ENCODE data around the gene PTPN18. TPM values are rescaled to one million over a fixed set of nuclear protein-coding genes. Genes with fewer than 3 reads are reported as not detected.

PTPN18 gene
- polyA plus RNA-seq, 2 of the 4 experiments (the other 2 are of a cell fraction), result 19.6 to 20.4 TPM

DNA sequence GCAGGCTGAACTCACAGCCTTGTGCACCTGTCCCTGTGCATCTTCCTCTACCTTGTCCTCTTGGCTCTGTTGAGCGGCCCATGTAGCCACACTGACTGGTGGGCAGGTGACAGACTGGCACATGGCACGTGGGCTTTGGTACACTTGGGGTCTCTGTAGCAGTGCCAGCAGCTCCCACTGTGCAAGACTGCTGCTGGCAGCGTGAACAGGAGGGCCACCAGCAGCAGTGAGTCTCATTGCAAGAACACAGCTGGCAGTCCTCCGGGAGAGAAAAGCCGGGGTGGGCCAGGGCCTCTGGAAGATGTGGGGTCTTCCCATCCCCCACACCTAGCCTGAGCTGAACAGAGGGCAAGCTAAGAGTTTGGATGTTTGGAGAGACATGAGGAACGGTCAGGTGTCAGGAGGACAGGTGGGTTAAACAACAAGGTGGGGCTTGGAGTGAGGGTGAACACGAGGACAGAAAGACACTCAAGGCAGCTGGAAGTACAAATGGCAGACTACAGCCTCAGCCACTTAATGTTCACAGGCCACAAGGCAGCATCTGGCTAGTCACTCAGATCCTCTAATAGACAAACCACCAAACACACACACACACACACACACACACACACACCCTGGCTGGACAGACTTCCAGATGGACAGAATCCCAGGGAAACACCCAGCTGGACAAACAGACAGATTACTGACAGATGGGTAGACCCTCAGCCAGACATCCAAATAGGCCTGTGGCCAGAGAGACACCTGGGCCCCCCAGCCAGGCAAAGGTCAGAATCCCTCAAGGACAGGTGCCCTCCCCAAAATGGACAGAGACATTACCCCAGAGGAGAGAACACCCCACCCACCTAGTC is 2.3 kb upstream of the PTPN18 start:
- Histone ChIP-seq H3K9me3 (no peaks in the 10 kb centered on the region), H3K4me2 (peak overlapping the region; percentile 94; the same call in 1 of the 3 replicates), H3K4me3 (no peak overlapping the region), H3K27ac (no peak overlapping the region), H3K4me1 (peaks cover 17% of the 10 kb centered on the region; the same call in 2 of the 3 replicates)
- 94% methylated on average over 7 of the region's 7 CpGs for WGBS (ENCODE audit: missing lambda C conversion rate)
- TF ChIP-seq EHF (CRISPR knock-in tag; IDR thresholded peaks at IDR 0.05), result no peak
- TF ChIP-seq CBX8 (IDR thresholded peaks at IDR 0.05), result no peak
- TF ChIP-seq RARB (CRISPR knock-in tag; IDR thresholded peaks at IDR 0.05), result no peak
- TF ChIP-seq, protein P1, sequence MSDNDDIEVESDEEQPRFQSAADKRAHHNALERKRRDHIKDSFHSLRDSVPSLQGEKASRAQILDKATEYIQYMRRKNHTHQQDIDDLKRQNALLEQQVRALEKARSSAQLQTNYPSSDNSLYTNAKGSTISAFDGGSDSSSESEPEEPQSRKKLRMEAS (IDR thresholded peaks at IDR 0.05), result no peak
- TF ChIP-seq, protein P2, sequence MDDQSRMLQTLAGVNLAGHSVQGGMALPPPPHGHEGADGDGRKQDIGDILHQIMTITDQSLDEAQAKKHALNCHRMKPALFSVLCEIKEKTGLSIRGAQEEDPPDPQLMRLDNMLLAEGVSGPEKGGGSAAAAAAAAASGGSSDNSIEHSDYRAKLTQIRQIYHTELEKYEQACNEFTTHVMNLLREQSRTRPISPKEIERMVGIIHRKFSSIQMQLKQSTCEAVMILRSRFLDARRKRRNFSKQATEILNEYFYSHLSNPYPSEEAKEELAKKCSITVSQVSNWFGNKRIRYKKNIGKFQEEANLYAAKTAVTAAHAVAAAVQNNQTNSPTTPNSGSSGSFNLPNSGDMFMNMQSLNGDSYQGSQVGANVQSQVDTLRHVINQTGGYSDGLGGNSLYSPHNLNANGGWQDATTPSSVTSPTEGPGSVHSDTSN (IDR thresholded peaks at IDR 0.05), result no peak
- TF ChIP-seq SREBF2 (IDR thresholded peaks at IDR 0.05), result no peak
- no peak for TF ChIP-seq ESRRA (IDR thresholded peaks at IDR 0.05; ENCODE audit: borderline replicate concordance, low read length)
- no peak for TF ChIP-seq HOXB13 (CRISPR knock-in tag; IDR thresholded peaks at IDR 0.05; ENCODE audit: low read depth)
- no peak for TF ChIP-seq NFE2L2 (conservative IDR thresholded peaks at IDR 0.05; ENCODE audit: low read length)
- TF ChIP-seq MAFK (IDR thresholded peaks at IDR 0.05; ENCODE audit: partially characterized antibody), result no peak
- no peak for TF ChIP-seq JUNB (IDR thresholded peaks at IDR 0.05)
- TF ChIP-seq FOXS1 (CRISPR knock-in tag; IDR thresholded peaks at IDR 0.05), result no peak
- TF ChIP-seq HOXB5 (CRISPR knock-in tag; IDR thresholded peaks at IDR 0.05), result no peak
- no peak for TF ChIP-seq FOSB (CRISPR knock-in tag; IDR thresholded peaks at IDR 0.05)
- no peak for TF ChIP-seq FOSL2 (IDR thresholded peaks at IDR 0.05)
- no peak for TF ChIP-seq FOSL2 (CRISPR knock-in tag; IDR thresholded peaks at IDR 0.05)
- TF ChIP-seq, protein P3, sequence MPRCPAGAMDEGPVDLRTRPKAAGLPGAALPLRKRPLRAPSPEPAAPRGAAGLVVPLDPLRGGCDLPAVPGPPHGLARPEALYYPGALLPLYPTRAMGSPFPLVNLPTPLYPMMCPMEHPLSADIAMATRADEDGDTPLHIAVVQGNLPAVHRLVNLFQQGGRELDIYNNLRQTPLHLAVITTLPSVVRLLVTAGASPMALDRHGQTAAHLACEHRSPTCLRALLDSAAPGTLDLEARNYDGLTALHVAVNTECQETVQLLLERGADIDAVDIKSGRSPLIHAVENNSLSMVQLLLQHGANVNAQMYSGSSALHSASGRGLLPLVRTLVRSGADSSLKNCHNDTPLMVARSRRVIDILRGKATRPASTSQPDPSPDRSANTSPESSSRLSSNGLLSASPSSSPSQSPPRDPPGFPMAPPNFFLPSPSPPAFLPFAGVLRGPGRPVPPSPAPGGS (IDR thresholded peaks at IDR 0.05), result no peak
- POLR2A ChIA-PET, result interaction anchor here (2.7 kb wide), 1 partner anchor 11 kb away, joined by 27 read pairs; the partner anchor contains the start of gene IMP4
- CTCF ChIA-PET, result interaction anchor here (0.7 to 5.5 kb wide), 7 partner anchors 11 to 48 kb away, joined by 3 to 27 read pairs (median 3); partner anchors contain the start of gene IMP4
- ATAC-seq (no peak), FAIRE-seq (no peak), DNase-seq (ENCODE audit: low read depth in 1 of 2, low spot score in 1 of 2) (no peak)

DNA sequence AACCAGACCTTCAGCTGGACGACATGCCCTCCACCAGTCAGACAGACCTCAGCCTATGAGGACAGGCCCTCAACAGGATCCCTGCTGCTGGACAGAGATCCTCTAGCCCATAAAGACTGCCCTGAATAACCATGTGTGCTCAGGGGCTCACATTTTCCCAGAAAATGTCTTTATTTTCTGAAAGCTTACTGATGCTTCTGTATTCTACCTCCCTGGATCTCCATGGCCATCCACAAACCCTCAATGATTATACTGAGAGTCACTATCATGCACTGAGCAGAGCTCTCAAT is 1.8 kb upstream of the PTPN18 start:
- ATAC-seq (no peak), DNase-seq (ENCODE audit: low read depth in 1 of 2, low spot score in 1 of 2) (no peak), FAIRE-seq (no peak)
- Histone ChIP-seq H3K4me3 (no peak overlapping the region), H3K4me1 (peaks cover 17% of the 10 kb centered on the region; the same call in 2 of the 3 replicates), H3K4me2 (peak overlapping the region; percentile 94; the same call in 2 of the 3 replicates), H3K9me3 (no peaks in the 10 kb centered on the region), H3K27ac (no peak overlapping the region)
- ChIA-PET CTCF (interaction anchor here (0.7 to 5.5 kb wide), 4 partner anchors 15 to 48 kb away, joined by 3 to 27 read pairs (median 6); no protein-coding TSS in a partner anchor), POLR2A (interaction anchor here (2.7 kb wide), 1 partner anchor 12 kb away, joined by 27 read pairs; the partner anchor contains the start of gene IMP4)
- TF ChIP-seq FOSL2 (IDR thresholded peaks at IDR 0.05), result no peak
- TF ChIP-seq FOSL2 (CRISPR knock-in tag; IDR thresholded peaks at IDR 0.05), result no peak
- TF ChIP-seq TFCP2L1 (CRISPR knock-in tag; IDR thresholded peaks at IDR 0.05), result no peak
- TF ChIP-seq CBX8 (IDR thresholded peaks at IDR 0.05), result no peak
- TF ChIP-seq, protein P2 (IDR thresholded peaks at IDR 0.05), result no peak
- TF ChIP-seq, protein P1 (IDR thresholded peaks at IDR 0.05), result no peak
- no peak for TF ChIP-seq NR3C1 (IDR thresholded peaks at IDR 0.05)
- TF ChIP-seq, protein P4, sequence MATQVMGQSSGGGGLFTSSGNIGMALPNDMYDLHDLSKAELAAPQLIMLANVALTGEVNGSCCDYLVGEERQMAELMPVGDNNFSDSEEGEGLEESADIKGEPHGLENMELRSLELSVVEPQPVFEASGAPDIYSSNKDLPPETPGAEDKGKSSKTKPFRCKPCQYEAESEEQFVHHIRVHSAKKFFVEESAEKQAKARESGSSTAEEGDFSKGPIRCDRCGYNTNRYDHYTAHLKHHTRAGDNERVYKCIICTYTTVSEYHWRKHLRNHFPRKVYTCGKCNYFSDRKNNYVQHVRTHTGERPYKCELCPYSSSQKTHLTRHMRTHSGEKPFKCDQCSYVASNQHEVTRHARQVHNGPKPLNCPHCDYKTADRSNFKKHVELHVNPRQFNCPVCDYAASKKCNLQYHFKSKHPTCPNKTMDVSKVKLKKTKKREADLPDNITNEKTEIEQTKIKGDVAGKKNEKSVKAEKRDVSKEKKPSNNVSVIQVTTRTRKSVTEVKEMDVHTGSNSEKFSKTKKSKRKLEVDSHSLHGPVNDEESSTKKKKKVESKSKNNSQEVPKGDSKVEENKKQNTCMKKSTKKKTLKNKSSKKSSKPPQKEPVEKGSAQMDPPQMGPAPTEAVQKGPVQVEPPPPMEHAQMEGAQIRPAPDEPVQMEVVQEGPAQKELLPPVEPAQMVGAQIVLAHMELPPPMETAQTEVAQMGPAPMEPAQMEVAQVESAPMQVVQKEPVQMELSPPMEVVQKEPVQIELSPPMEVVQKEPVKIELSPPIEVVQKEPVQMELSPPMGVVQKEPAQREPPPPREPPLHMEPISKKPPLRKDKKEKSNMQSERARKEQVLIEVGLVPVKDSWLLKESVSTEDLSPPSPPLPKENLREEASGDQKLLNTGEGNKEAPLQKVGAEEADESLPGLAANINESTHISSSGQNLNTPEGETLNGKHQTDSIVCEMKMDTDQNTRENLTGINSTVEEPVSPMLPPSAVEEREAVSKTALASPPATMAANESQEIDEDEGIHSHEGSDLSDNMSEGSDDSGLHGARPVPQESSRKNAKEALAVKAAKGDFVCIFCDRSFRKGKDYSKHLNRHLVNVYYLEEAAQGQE (IDR thresholded peaks at IDR 0.05), result no peak
- no peak for TF ChIP-seq RFX5 (IDR thresholded peaks at IDR 0.05)
- TF ChIP-seq SREBF2 (IDR thresholded peaks at IDR 0.05), result no peak
- TF ChIP-seq, protein P5, sequence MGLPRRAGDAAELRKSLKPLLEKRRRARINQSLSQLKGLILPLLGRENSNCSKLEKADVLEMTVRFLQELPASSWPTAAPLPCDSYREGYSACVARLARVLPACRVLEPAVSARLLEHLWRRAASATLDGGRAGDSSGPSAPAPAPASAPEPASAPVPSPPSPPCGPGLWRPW (IDR thresholded peaks at IDR 0.05), result no peak
- no peak for TF ChIP-seq ESRRA (IDR thresholded peaks at IDR 0.05; ENCODE audit: borderline replicate concordance, low read length)
- no peak for TF ChIP-seq NPAS2 (CRISPR knock-in tag; IDR thresholded peaks at IDR 0.05; ENCODE audit: borderline replicate concordance)
- TF ChIP-seq PHF8 (IDR thresholded peaks at IDR 0.05; ENCODE audit: borderline replicate concordance, low read depth), result no peak
- TF ChIP-seq KDM5A (IDR thresholded peaks at IDR 0.05), result no peak
- no peak for TF ChIP-seq ZNF302 (CRISPR knock-in tag; IDR thresholded peaks at IDR 0.05)
- no peak for TF ChIP-seq HOXB13 (CRISPR knock-in tag; IDR thresholded peaks at IDR 0.05; ENCODE audit: low read depth)
- TF ChIP-seq JUN (IDR thresholded peaks at IDR 0.05), result no peak
- TF ChIP-seq NFE2L2 (conservative IDR thresholded peaks at IDR 0.05; ENCODE audit: low read length), result no peak
- TF ChIP-seq, protein P6, sequence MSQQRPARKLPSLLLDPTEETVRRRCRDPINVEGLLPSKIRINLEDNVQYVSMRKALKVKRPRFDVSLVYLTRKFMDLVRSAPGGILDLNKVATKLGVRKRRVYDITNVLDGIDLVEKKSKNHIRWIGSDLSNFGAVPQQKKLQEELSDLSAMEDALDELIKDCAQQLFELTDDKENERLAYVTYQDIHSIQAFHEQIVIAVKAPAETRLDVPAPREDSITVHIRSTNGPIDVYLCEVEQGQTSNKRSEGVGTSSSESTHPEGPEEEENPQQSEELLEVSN (IDR thresholded peaks at IDR 0.05; ENCODE audit: borderline replicate concordance, low read depth), result no peak
- 64% methylated on average over 1 of the region's 1 CpG for WGBS (ENCODE audit: missing lambda C conversion rate)

All from A549 (cell line).